ENCODE measurements around the gene PTGDS.
A peak's percentile ranks its signal among the peaks of the same experiment; 100 is the strongest.

Gene PTGDS

GRCh38 chr9:136971746-136972145 is 5.6 kb upstream of the PTGDS start:
- Histone ChIP-seq H3K27ac (no peak overlapping the region), H3K4me1 (peaks cover 32 to 48% (median 40%) of the 10 kb centered on the region in 10 experiments), H3K4me3 (no peak overlapping the region), H4K20me1 (no peaks in the 10 kb centered on the region; a peak in 2 of 22 replicates), H3K9ac (no peak overlapping the region), H3K9me3 (replicated peaks in 1 of 11) (no peaks in the 10 kb centered on the region), H3K36me3 (no peaks in the 10 kb centered on the region), H3K4me2 (peak overlapping the region in 2 of 11 experiments; percentile 70 to 82; a peak in 1 of 22 replicates), H3K27me3 (no peaks in the 10 kb centered on the region)
- TF ChIP-seq Cebpa-rat (IDR thresholded peaks at IDR 0.05) = no peak

DNA sequence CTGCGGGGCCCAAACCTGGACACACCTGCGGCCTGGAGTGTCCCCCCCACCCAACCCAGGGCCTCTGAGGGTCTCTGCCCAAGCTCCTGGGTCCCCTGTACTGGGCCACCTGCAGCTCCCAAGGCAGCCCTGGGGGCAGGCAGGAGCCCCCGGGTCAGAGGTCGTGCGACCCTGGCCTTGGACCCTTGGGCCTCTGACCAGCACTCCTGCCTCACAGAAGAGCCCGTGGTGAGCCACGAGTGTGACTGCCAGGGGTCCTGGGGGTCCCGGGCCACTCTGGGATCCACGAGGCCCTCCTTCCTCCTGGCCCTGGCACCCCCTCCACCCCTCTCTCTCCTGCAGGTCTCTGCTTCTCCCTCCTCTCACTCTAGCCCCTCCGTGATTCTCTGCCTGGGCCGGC is 5.0 kb upstream of the PTGDS start:
- H3K27me3 ChIP-seq = no peaks in the 10 kb centered on the region
- H4K20me1 ChIP-seq = no peaks in the 10 kb centered on the region; a peak in 2 of 22 replicates
- no peaks in the 10 kb centered on the region for H3K36me3 ChIP-seq
- H3K4me3 ChIP-seq = no peak overlapping the region
- no peaks in the 10 kb centered on the region for H3K9me3 ChIP-seq (replicated peaks in 1 of 11)
- no peak overlapping the region for H3K27ac ChIP-seq
- TF ChIP-seq Cebpa-rat (IDR thresholded peaks at IDR 0.05) = no peak
- H3K4me1 ChIP-seq = peaks cover 37 to 53% (median 45%) of the 10 kb centered on the region in 10 experiments
- H3K4me2 ChIP-seq = no peak overlapping the region
- H3K9ac ChIP-seq = no peak overlapping the region

DNA sequence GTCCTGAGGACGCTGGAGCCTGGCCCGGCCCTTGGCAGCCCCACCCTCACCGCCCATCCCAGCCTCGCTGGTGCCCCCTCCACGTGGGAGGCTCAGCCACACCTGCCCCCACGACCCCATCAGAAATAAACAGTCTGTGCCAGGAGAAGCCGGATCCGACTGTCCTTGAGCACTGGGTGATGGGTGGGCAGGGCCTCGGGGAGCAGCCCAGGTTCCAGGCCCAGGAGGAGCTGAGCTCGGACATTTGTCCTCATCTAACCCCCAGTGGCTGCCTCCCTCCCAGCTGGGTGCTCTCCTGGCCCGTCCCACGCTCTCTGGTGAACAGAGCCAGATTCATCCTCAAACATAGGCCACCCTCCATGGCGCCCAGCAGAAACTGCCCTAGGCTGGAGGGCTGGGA is 4.6 kb upstream of the PTGDS start:
- Histone ChIP-seq H3K4me1 (peaks cover 38 to 56% (median 49%) of the 10 kb centered on the region in 10 experiments), H3K27me3 (no peaks in the 10 kb centered on the region), H3K9me3 (replicated peaks in 1 of 11) (no peaks in the 10 kb centered on the region), H3K9ac (no peak overlapping the region), H3K36me3 (no peaks in the 10 kb centered on the region), H3K4me2 (no peak overlapping the region), H3K27ac (no peak overlapping the region), H3K4me3 (no peak overlapping the region), H4K20me1 (no peaks in the 10 kb centered on the region; a peak in 2 of 22 replicates)
- no peak for TF ChIP-seq Cebpa-rat (IDR thresholded peaks at IDR 0.05)

DNA sequence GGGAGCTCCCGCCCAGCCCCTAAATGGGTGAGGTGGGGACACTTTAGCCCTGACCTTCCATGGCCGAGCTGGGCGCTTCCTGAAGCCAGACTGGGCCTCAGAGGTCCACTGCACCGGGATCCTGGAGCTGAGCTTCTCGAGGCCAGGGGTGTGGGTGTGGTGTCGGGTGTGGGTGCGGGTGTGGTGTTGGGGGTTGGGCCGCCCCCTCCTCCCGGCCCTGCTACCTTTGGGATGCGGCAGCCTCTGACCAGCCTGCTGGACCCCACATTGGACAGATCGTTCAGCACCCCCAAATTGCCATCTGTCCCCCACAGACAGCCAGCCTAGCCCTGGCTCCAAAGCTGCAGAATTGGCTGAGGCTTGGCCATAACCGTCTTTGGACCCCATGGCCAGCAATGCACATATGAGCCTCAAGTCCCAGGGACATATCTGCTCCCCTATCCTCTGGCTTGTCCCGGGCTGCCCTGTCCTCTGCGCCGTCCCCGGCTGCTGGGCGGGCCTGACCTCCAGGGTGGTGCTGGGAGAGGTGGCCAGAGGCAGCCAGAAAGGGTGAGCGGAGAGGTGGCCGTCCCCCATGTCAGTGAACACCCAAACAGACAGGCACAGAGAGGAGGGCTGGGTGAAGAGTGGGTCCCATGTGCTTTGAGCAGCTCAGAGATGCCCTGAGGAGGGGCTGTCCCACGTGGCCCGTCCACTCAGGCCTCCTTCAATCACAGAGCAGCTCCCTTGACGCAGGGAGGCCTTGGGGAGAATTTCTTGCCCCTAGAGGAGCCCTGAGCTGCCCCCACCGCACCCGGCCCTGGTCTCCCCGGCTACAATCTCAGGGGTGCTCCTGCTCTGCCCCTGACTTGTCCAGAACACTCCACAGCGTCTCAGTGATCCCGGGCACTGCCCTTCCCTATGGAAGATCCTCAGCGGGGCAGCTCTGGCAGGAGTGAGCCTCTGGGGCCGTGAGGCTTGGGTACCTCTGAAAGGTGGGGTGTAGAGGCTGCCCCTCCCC is 3.4 kb upstream of the PTGDS start:
- TF ChIP-seq Cebpa-rat (IDR thresholded peaks at IDR 0.05) = no peak
- H3K27ac ChIP-seq = peak overlapping the region in 1 of 11 experiments; percentile 35; a peak in 1 of 22 replicates
- no peaks in the 10 kb centered on the region for H3K36me3 ChIP-seq
- no peak overlapping the region for H3K4me3 ChIP-seq
- peaks cover 38 to 60% (median 49%) of the 10 kb centered on the region in 10 experiments for H3K4me1 ChIP-seq
- H4K20me1 ChIP-seq = no peaks in the 10 kb centered on the region; a peak in 2 of 22 replicates
- no peaks in the 10 kb centered on the region for H3K9me3 ChIP-seq (replicated peaks in 1 of 11)
- H3K9ac ChIP-seq = no peak overlapping the region
- peak overlapping the region in 6 of 11 experiments; percentile 77 to 92 (median 82); a peak in 12 of 22 replicates for H3K4me2 ChIP-seq
- H3K27me3 ChIP-seq = no peaks in the 10 kb centered on the region

GRCh38 chr9:136974817-136975535 is 2.3 kb upstream of the PTGDS start:
- peak overlapping the region; percentile 68 to 92 (median 77) for H3K4me2 ChIP-seq
- H3K4me1 ChIP-seq = peaks cover 43 to 69% (median 53%) of the 10 kb centered on the region in 10 experiments
- H4K20me1 ChIP-seq = no peaks in the 10 kb centered on the region; a peak in 2 of 22 replicates
- H3K9ac ChIP-seq = peak overlapping the region in 5 of 11 experiments; percentile 2 to 45 (median 16); a peak in 5 of 22 replicates
- H3K9me3 ChIP-seq (replicated peaks in 1 of 11) = no peaks in the 10 kb centered on the region
- no peaks in the 10 kb centered on the region for H3K36me3 ChIP-seq
- no peak overlapping the region for H3K4me3 ChIP-seq
- H3K27ac ChIP-seq = peak overlapping the region in 3 of 11 experiments; percentile 32 to 41 (median 35); a peak in 4 of 22 replicates
- H3K27me3 ChIP-seq = no peaks in the 10 kb centered on the region
- no peak for TF ChIP-seq Cebpa-rat (IDR thresholded peaks at IDR 0.05)

DNA sequence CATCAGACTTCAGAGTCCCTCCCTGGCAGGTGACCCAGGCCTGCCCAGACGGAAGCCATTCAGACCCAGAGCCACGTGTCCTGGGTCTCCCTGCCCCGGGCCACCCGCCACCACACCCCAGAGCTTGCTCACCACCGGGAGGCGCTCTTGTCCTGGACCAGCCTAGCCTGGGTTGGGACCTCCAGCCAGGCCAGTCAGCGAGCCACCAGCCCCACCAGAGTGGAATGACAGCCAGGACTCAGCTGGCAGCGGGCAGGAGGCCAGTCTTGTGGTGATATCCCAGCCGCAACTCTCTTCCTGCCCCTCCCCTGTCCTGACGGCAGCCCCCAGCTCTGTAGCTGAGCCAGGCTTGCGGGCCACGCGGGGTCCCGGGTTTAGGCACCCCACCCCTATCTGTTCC is 1.7 kb upstream of the PTGDS start:
- TF ChIP-seq Cebpa-rat (IDR thresholded peaks at IDR 0.05) = no peak
- no peaks in the 10 kb centered on the region for H3K27me3 ChIP-seq
- H3K27ac ChIP-seq = peak overlapping the region in 5 of 11 experiments; percentile 13 to 42 (median 32); a peak in 7 of 22 replicates
- H3K9me3 ChIP-seq (replicated peaks in 1 of 11) = no peaks in the 10 kb centered on the region
- peak overlapping the region in 10 of 11 experiments; percentile 2 to 46 (median 22); a peak in 10 of 22 replicates for H3K9ac ChIP-seq
- H3K36me3 ChIP-seq = no peaks in the 10 kb centered on the region
- peak overlapping the region; percentile 68 to 92 (median 77) for H3K4me2 ChIP-seq
- H4K20me1 ChIP-seq = no peaks in the 10 kb centered on the region; a peak in 2 of 22 replicates
- H3K4me3 ChIP-seq = 0 out of 20 replicates have a peak overlapping the region, but pooled peaks of 1 of the 10 experiments have one; percentile 8
- H3K4me1 ChIP-seq = peaks cover 36 to 62% (median 47%) of the 10 kb centered on the region in 10 experiments

DNA sequence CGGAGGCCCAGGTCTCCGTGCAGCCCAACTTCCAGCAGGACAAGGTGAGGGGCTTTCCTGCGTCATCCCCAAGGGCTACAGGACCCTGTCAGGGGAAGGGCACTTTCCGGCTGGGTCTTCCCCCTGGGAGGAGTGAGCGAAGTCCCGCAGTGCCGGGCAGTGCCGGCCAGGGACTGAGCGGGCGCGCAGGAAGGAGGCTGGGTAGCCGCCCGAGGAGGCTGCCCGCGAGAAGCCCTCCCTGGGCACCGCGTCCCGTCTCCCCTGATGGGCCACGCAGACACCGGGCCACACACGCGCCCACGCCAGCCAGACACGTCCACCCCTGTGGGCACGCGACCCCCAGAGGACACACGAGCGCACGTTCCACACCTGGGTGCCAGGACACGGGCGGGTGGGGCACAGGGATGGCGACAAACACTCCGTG is 357 bp downstream of the PTGDS start:
- no peak for TF ChIP-seq Cebpa-rat (IDR thresholded peaks at IDR 0.05)
- no peak overlapping the region for H3K9ac ChIP-seq
- H4K20me1 ChIP-seq = no peaks in the 10 kb centered on the region; a peak in 3 of 22 replicates
- H3K4me2 ChIP-seq = peak overlapping the region in 4 of 11 experiments; percentile 9 to 35 (median 26); a peak in 4 of 22 replicates
- no peaks in the 10 kb centered on the region for H3K9me3 ChIP-seq (replicated peaks in 1 of 11)
- H3K4me3 ChIP-seq = no peak overlapping the region
- H3K4me1 ChIP-seq = peaks cover 28 to 58% (median 39%) of the 10 kb centered on the region in 10 experiments
- H3K27ac ChIP-seq = no peak overlapping the region
- H3K27me3 ChIP-seq = peaks cover 0 to 8% (median 5%) of the 10 kb centered on the region in 11 experiments; a peak in 10 of 22 replicates
- no peaks in the 10 kb centered on the region for H3K36me3 ChIP-seq

DNA sequence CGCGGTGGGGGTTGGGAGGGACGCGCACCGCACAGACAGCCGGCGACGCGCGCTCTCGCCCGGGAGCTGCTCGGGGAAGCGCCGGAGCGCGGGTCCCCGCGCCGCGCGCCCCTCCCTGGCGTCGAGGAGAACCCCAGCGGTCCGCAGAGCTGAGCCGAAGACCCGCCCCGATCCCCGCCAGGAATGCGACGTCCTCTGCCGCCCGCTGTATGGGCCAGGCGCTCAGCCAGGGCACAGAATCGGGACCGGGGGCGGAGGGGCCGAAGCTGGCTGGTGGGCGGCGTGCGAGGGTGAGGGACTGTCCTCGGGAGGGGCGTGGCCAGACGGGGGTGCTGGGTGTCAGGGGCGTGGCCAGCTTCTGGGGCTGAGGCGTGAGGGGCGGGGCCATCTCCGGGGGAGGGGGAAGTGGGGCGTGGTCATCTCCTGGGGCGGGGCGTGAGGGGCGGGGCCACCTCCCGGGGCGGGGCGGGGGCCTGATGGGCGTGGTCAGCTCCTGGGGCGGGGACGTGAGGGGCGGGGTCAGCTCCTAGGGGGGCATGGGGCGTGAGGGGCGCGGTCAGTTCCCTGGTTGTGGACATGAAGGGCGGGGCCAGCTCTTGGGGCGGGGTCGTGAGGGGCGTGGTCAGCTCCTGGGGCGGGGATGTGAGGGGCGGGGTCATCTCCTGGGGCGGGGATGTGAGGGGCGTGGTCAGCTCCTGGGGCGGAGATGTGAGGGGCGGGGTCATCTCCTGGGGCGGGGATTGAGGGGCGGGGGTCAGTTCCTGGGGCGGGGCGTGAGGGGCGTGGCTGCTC is 965 bp downstream of the PTGDS start:
- H4K20me1 ChIP-seq = no peaks in the 10 kb centered on the region; a peak in 3 of 22 replicates
- peaks cover 28 to 58% (median 40%) of the 10 kb centered on the region in 10 experiments for H3K4me1 ChIP-seq
- H3K27ac ChIP-seq = no peak overlapping the region
- H3K36me3 ChIP-seq = no peaks in the 10 kb centered on the region
- peaks cover 1 to 14% (median 10%) of the 10 kb centered on the region in 11 experiments; a peak in 21 of 22 replicates for H3K27me3 ChIP-seq
- no peak overlapping the region for H3K4me2 ChIP-seq
- H3K9me3 ChIP-seq (replicated peaks in 1 of 11) = no peaks in the 10 kb centered on the region
- TF ChIP-seq Cebpa-rat (IDR thresholded peaks at IDR 0.05) = no peak
- H3K9ac ChIP-seq = no peak overlapping the region
- no peak overlapping the region for H3K4me3 ChIP-seq
